ENCODE measurements around the gene FLT3.

Gene FLT3

GRCh38 chr13:27969082-27969865 is 131.1 kb downstream of the FLT3 start, which contains the start of gene CDX2:
Gene CDX2, minus strand, starts transcription at chr13:27969315. Its CDS starts 309 bp downstream, at chr13:27969006.
- TF ChIP-seq, protein P1, sequence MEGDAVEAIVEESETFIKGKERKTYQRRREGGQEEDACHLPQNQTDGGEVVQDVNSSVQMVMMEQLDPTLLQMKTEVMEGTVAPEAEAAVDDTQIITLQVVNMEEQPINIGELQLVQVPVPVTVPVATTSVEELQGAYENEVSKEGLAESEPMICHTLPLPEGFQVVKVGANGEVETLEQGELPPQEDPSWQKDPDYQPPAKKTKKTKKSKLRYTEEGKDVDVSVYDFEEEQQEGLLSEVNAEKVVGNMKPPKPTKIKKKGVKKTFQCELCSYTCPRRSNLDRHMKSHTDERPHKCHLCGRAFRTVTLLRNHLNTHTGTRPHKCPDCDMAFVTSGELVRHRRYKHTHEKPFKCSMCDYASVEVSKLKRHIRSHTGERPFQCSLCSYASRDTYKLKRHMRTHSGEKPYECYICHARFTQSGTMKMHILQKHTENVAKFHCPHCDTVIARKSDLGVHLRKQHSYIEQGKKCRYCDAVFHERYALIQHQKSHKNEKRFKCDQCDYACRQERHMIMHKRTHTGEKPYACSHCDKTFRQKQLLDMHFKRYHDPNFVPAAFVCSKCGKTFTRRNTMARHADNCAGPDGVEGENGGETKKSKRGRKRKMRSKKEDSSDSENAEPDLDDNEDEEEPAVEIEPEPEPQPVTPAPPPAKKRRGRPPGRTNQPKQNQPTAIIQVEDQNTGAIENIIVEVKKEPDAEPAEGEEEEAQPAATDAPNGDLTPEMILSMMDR (conservative IDR thresholded peaks at IDR 0.05), result no peak
- peak within 1 kb of the TSS; percentile 89 for H3K27ac ChIP-seq

DNA sequence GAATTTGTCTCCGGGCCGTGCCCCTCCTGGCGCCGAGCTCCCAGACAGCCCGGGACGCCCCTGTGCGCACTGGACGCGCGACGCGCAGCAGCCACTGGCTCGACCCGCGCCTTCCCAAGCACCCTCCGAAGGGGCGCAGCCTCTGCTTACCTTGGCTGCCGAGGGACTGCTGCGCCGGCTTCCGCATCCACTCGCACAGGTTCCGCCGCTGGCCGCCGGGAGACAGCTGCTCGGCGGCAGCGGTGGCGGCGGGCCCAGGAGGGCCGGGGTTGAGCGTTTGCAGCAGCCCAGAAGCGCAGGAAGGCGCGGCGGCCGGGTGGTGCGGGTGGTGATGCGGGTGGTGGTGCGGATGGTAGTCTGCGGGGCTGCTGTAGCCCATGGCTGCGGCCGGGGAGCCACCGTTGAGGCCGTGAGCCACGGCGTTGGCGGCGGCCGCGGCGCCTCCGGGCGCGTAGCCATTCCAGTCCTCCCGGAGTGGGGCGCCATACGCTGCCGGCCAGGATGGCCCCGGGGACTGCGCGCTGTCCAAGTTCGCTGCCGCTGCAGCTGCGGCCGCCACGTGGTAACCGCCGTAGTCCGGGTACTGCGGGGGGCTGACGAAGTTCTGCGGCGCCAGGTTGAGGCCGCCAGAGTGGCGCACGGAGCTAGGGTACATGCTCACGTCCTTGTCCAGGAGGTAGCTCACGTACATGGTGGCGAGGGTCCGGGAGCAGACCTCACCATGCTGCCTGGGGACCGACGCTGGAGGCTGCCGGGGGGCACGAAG is 131.9 kb downstream of the FLT3 start:
- TF ChIP-seq, protein P1 (conservative IDR thresholded peaks at IDR 0.05), result peak; percentile 34

DNA sequence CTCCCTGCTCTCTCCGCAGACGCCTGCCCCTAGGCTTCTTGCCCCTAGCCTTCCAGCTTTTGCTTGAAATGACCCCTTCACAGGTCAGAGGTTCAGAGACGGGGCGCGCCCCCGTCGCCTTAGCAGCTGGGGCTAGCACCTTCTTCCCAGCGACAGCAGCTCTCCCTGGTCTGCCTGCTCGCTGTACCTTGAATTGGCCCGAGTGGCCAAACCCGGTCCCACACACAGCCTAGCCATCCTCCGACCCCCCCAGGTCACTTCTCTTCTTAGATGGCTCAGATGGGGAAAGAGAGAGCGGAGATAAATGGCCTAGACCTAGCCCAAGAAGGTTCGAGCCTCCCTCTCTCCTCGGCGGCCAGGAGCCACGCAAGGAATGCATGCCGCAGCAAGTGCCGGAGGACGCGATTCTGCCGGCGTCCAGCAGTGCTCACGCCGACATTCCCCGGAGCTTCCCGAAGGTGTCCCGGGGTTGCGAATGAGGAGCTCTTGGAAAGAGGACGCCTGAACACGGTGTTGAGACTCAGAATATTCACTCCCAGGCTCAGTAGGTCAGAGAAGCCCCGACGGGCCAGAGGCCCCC is 132.6 kb downstream of the FLT3 start:
- peak overlapping the region; percentile 89; the same call in 1 of the 2 replicates for H3K27ac ChIP-seq
- TF ChIP-seq, protein P1 (conservative IDR thresholded peaks at IDR 0.05), result no peak

More for the DNA sequence above, 131.9 kb downstream of the FLT3 start:
- peak overlapping the region; percentile 89 for H3K27ac ChIP-seq

DNA sequence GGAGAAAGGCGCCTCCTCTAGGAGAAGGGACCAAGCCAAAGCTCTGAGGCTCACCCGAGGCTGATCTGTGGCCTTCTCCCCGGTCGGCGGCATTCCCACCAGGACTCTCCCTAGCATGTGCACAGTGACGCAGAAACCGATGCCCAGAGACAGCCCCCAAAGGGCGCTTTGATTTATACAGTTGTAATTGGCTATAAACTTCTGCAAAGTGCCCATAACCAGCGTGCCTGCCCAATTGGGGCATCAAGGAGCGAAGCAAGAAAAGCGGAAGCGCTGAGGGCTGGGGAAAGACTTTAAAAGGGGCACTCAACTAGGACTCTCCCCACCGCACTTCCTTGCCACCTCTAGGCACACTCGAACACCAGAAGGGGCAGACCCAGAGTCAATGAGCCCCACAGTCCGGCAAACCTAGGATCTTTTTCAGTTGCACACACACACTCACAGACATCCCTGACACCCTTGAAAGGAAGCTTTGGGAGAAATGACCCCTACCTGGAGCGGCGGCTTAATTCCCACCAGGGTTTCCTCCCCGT is 133.1 kb downstream of the FLT3 start:
- TF ChIP-seq, protein P1 (conservative IDR thresholded peaks at IDR 0.05), result no peak
- peak overlapping the region; percentile 89 for H3K27ac ChIP-seq

- TF ChIP-seq, protein P1 (conservative IDR thresholded peaks at IDR 0.05), result no peak
- H3K27ac ChIP-seq, result peak overlapping the region; percentile 89
Observed at GRCh38 chr13:27966641-27967202, 133.7 kb downstream of the FLT3 start.

GRCh38 chr13:27965740-27966640 is 134.4 kb downstream of the FLT3 start:
- H3K27ac ChIP-seq, result peak overlapping the region; percentile 89
- TF ChIP-seq, protein P1 (conservative IDR thresholded peaks at IDR 0.05), result no peak
